Trophoblast cell (in vitro differentiated cells and primary cell): Measurements from ENCODE around the gene C19orf53. TPM values are rescaled to one million over a fixed set of nuclear protein-coding genes. Genes with fewer than 3 reads are reported as not detected.

ENCODE experiments used
- DNase-seq, 2 donors: peaks; one replicate each; pipeline ENCODE4 v3.0.0-alpha.2; 2016
- H2AFZ ChIP-seq: 2 replicates; pipeline ENCODE4 v1.6.1; 2013; ENCODE audit warnings: low read length, moderate library complexity, mild to moderate bottlenecking; ENCODE audit not compliant: insufficient read depth, poor library complexity
- H2AK5ac ChIP-seq: 2 replicates; pipeline ENCODE4 v1.6.1; 2013; ENCODE audit warnings: mild to moderate bottlenecking, low read length
- H2BK120ac ChIP-seq: 2 replicates; pipeline ENCODE4 v1.6.1; 2013; ENCODE audit warnings: low read length, mild to moderate bottlenecking, moderate library complexity; ENCODE audit not compliant: insufficient read depth, poor library complexity
- H2BK12ac ChIP-seq: 2 replicates; pipeline ENCODE4 v1.6.1; 2013; ENCODE audit warnings: mild to moderate bottlenecking, low read length, moderate library complexity
- H2BK5ac ChIP-seq: 2 replicates; pipeline ENCODE4 v1.6.1; 2013; ENCODE audit warnings: low read length, low read depth, moderate library complexity, mild to moderate bottlenecking; ENCODE audit not compliant: poor library complexity
- H3K14ac ChIP-seq: 2 replicates; pipeline ENCODE4 v1.6.1; 2013; ENCODE audit warnings: mild to moderate bottlenecking, low read length
- H3K18ac ChIP-seq: 2 replicates; pipeline ENCODE4 v1.6.1; 2013; ENCODE audit warnings: mild to moderate bottlenecking, low read length
- H3K23ac ChIP-seq: 2 replicates; pipeline ENCODE4 v1.6.1; 2013; ENCODE audit warnings: low read length
- H3K27ac ChIP-seq: 2 replicates; pipeline ENCODE4 v1.5.1; 2013; ENCODE audit warnings: low read depth, mild to moderate bottlenecking, inconsistent platforms, low read length, moderate library complexity
- H3K27me3 ChIP-seq: 2 replicates; pipeline ENCODE4 v1.6.1; 2013; ENCODE audit warnings: inconsistent platforms, mild to moderate bottlenecking, low read length, moderate library complexity; ENCODE audit not compliant: insufficient read depth
- H3K36me3 ChIP-seq, 2 experiments: 1 replicate in 1 of 2; 2 replicates in 1 of 2; pipeline ENCODE4 v1.6.1; 2013; ENCODE audit warnings: low read length in 2 of 2, mild to moderate bottlenecking in 2 of 2, moderate library complexity in 1 of 2; ENCODE audit not compliant: insufficient read depth in 2 of 2, control insufficient read depth in 1 of 2
- H3K4ac ChIP-seq: 2 replicates; pipeline ENCODE4 v1.6.1; 2013; ENCODE audit warnings: low read depth, mild to moderate bottlenecking, low read length, moderate library complexity
- H3K4me1 ChIP-seq, 2 experiments: 1 replicate in 1 of 2; 2 replicates in 1 of 2; pipeline ENCODE4 v1.6.1; 2013; ENCODE audit warnings: low read length in 2 of 2, mild to moderate bottlenecking in 2 of 2, moderate library complexity in 1 of 2; ENCODE audit not compliant: insufficient read depth in 2 of 2, control insufficient read depth in 1 of 2
- H3K4me2 ChIP-seq: 2 replicates; pipeline ENCODE4 v1.6.1; 2013; ENCODE audit warnings: inconsistent platforms, mild to moderate bottlenecking, low read length, moderate library complexity
- H3K4me3 ChIP-seq: 2 replicates; pipeline ENCODE4 v1.5.1; 2013; ENCODE audit warnings: mild to moderate bottlenecking, low read depth, low read length, inconsistent platforms
- H3K79me1 ChIP-seq: one replicate; pipeline ENCODE4 v1.6.1; 2013; ENCODE audit warnings: low read length
- H3K79me2 ChIP-seq: 2 replicates; pipeline ENCODE4 v1.6.1; 2013; ENCODE audit warnings: low read length, mild to moderate bottlenecking; ENCODE audit not compliant: control insufficient read depth, insufficient read depth, poor library complexity
- H3K9ac ChIP-seq: 2 replicates; pipeline ENCODE4 v1.6.1; 2013; ENCODE audit warnings: mild to moderate bottlenecking, low read length
- H3K9me3 ChIP-seq: 2 replicates; pipeline ENCODE4 v1.6.1; 2013; ENCODE audit warnings: low read depth, mild to moderate bottlenecking, control low read depth, inconsistent platforms, low read length; ENCODE audit not compliant: insufficient read depth
- H4K12ac ChIP-seq: 2 replicates; pipeline ENCODE4 v1.6.1; 2013; ENCODE audit warnings: low read depth, mild to moderate bottlenecking, low read length, moderate library complexity
- H4K8ac ChIP-seq: 2 replicates; pipeline ENCODE4 v1.6.1; 2013; ENCODE audit warnings: low read depth, mild to moderate bottlenecking, low read length, moderate library complexity
- H4K91ac ChIP-seq: one replicate; pipeline ENCODE4 v1.6.1; 2013; ENCODE audit warnings: low read depth, mild to moderate bottlenecking, low read length, moderate library complexity
- WGBS: extraction: QIAGEN DNeasy Blood & Tissue Kit; methylation state at CpG from one replicate; pipeline ENCODE4 v1.1.7; 2013; ENCODE audit warnings: missing lambda C conversion rate; ENCODE audit not compliant: insufficient read length, insufficient coverage; ENCODE audit errors: extremely low coverage; 5-methylcytosine and 5-hydroxymethylcytosine counted together
- polyA plus RNA-seq: library from polyadenylated mRNA; stranded (reverse); fragments of 200-250 nt; gene quantifications from 2 replicates; pipeline ENCODE4 v1.2.3, GENCODE V29; 2013

C19orf53 gene
- polyA plus RNA-seq: 270 and 271 TPM in 2 replicates

DNA sequence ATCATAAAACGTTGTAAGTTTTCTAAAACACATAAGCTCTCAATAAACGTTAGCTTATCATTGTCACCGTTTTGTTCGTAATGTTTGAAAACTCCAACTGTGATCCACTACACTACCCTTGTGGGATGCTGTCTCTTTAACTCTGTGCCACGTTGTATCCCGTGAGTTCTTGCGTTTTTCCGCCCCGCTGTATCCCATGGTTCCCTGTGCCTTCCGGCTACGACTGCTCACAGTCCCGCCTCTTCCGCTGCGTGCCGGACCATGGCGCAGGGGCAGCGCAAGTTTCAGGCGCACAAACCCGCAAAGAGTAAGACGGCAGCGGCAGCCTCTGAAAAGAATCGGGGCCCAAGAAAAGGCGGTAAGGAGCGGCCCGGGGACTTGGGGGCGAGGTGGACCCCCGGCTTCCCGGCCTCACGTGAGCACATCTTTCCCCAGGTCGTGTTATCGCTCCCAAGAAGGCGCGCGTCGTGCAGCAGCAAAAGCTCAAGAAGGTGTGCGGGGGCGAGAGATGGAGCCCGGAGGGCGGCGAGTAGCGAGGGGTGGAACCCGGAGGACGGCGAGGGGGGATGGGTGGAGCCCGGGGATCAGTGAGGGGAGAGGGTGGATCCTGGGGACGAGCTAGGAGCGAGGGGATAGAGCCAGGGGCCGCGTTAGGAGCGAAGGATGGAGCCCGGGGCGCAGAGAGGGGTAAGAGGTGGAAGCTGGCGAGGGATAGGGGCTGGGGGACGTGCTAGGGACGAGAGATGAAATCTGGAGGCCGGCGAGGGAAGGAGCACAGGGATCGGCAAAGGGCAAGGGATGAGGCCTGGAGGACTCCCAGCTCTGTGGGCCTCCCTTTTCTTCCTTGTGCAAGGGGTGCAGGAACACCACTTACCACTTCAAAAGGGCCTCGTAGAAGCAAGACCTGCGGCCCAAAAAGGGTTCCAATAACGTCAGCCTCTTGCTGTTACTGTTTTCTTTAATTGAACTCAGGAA is at the start of gene C19orf53:
C19orf53 (plus strand) TSS at position 240 of the 975 bp plus-strand sequence; CDS start at position 262, 22 bp downstream.
- H3K4me2 ChIP-seq: peak within 1 kb of the TSS; percentile 72
- peak within 1 kb of the TSS; percentile 74 for H2BK5ac ChIP-seq
- no peaks in the 10 kb centered on the region for H3K27me3 ChIP-seq
- peak within 1 kb of the TSS; percentile 83 for H4K12ac ChIP-seq
- H3K79me1 ChIP-seq: peaks cover 5% of the 10 kb centered on the region
- WGBS: no CpG with 5 or more reads among the region's 61 CpGs
- H3K14ac ChIP-seq: peak within 1 kb of the TSS; percentile 94
- H3K18ac ChIP-seq: peak within 1 kb of the TSS; percentile 96
- peak within 1 kb of the TSS; percentile 48 for H2BK120ac ChIP-seq
- peaks cover 4% of the 10 kb centered on the region for H3K9me3 ChIP-seq
- H3K4me1 ChIP-seq: peaks cover 0 to 3% of the 10 kb centered on the region in 2 experiments
- peaks cover 9% of the 10 kb centered on the region for H3K79me2 ChIP-seq
- H2BK12ac ChIP-seq: peak within 1 kb of the TSS; percentile 17
- H2AFZ ChIP-seq: peak within 1 kb of the TSS; percentile 83
- H3K23ac ChIP-seq: no peak within 1 kb of the TSS
- H3K36me3 ChIP-seq: peaks cover 42 to 44% of the 10 kb centered on the region in 2 experiments
- peak; percentile 87 to 95 for DNase-seq
- peak within 1 kb of the TSS; percentile 82 for H3K4ac ChIP-seq
- H3K27ac ChIP-seq: peak within 1 kb of the TSS; percentile 77
- H4K8ac ChIP-seq: peak within 1 kb of the TSS; percentile 96
- peak within 1 kb of the TSS; percentile 83 for H3K9ac ChIP-seq
- peak within 1 kb of the TSS; percentile 86 for H3K4me3 ChIP-seq
- H4K91ac ChIP-seq: peak within 1 kb of the TSS; percentile 91
- H2AK5ac ChIP-seq: peak within 1 kb of the TSS; percentile 82

- Histone ChIP-seq H3K4ac (no peak overlapping the region), H2BK120ac (no peak overlapping the region), H3K18ac (no peak overlapping the region), H2BK5ac (no peak overlapping the region), H3K4me1 (peaks cover 0 to 3% of the 10 kb centered on the region in 2 experiments), H3K4me2 (no peak overlapping the region), H3K27me3 (no peaks in the 10 kb centered on the region), H3K27ac (no peak overlapping the region), H4K12ac (no peak overlapping the region), H2BK12ac (no peak overlapping the region), H3K23ac (no peak overlapping the region), H3K9ac (no peak overlapping the region), H3K79me2 (no peaks in the 10 kb centered on the region), H3K9me3 (no peaks in the 10 kb centered on the region), H3K4me3 (no peak overlapping the region), H4K91ac (no peak overlapping the region), H4K8ac (no peak overlapping the region), H2AK5ac (no peak overlapping the region), H3K79me1 (peaks cover under 1% of the 10 kb centered on the region), H3K14ac (no peak overlapping the region), H3K36me3 (no peaks in the 10 kb centered on the region), H2AFZ (no peak overlapping the region)
- no CpG with 5 or more reads among the region's 5 CpGs for WGBS
- peak; percentile 70 to 85 for DNase-seq
Measured at GRCh38 chr19:13726323-13726722, 47.9 kb upstream of the C19orf53 start.

- Histone ChIP-seq H3K4me2 (no peak overlapping the region), H3K4me1 (peaks cover 3 to 7% of the 10 kb centered on the region in 2 experiments), H4K8ac (no peak overlapping the region), H3K9me3 (no peaks in the 10 kb centered on the region), H3K36me3 (no peaks in the 10 kb centered on the region), H3K4me3 (no peak overlapping the region), H3K18ac (no peak overlapping the region), H2BK5ac (no peak overlapping the region), H3K27ac (no peak overlapping the region), H2BK12ac (no peak overlapping the region), H4K91ac (no peak overlapping the region), H3K27me3 (no peaks in the 10 kb centered on the region), H4K12ac (no peak overlapping the region), H2AK5ac (no peak overlapping the region), H3K79me1 (peaks cover 5% of the 10 kb centered on the region), H2AFZ (no peak overlapping the region), H2BK120ac (no peak overlapping the region), H3K14ac (no peak overlapping the region), H3K79me2 (peaks cover 3% of the 10 kb centered on the region), H3K23ac (no peak overlapping the region), H3K9ac (no peak overlapping the region), H3K4ac (no peak overlapping the region)
- no CpG with 5 or more reads among the region's 8 CpGs for WGBS
- no peak for DNase-seq
Measured at GRCh38 chr19:13727798-13728197, 46.5 kb upstream of the C19orf53 start.

- Histone ChIP-seq H2BK12ac (no peak overlapping the region), H2BK120ac (no peak overlapping the region), H3K4me1 (peaks cover 3 to 7% of the 10 kb centered on the region in 2 experiments), H3K9ac (no peak overlapping the region), H4K12ac (no peak overlapping the region), H3K79me2 (peaks cover 3% of the 10 kb centered on the region), H2BK5ac (no peak overlapping the region), H3K4me3 (no peak overlapping the region), H3K79me1 (peaks cover 5% of the 10 kb centered on the region), H3K9me3 (no peaks in the 10 kb centered on the region), H3K18ac (no peak overlapping the region), H3K27ac (no peak overlapping the region), H3K14ac (no peak overlapping the region), H3K4me2 (no peak overlapping the region), H4K91ac (no peak overlapping the region), H3K36me3 (no peaks in the 10 kb centered on the region), H3K27me3 (no peaks in the 10 kb centered on the region), H3K4ac (no peak overlapping the region), H2AFZ (no peak overlapping the region), H4K8ac (no peak overlapping the region), H3K23ac (no peak overlapping the region), H2AK5ac (no peak overlapping the region)
- DNase-seq: no peak
- no CpG with 5 or more reads among the region's 2 CpGs for WGBS
Measured at GRCh38 chr19:13729859-13730258, 44.4 kb upstream of the C19orf53 start.
